Spleen (tissue), 11 donors: ENCODE measurements around the gene ACADS. TPM values are rescaled to one million over a fixed set of nuclear protein-coding genes. Genes with fewer than 3 reads are reported as not detected.
A peak's percentile ranks its signal among the peaks of the same experiment; 100 is the strongest.

Experiments
- DNase-seq: peaks from one replicate; pipeline ENCODE4 v3.0.0-alpha.2; 2020
- H3K27ac ChIP-seq, 8 donors: fragments of 200-600 bp; sonication (generic) in 7 of 8; 1 replicate in 4 of 8; 2 replicates in 4 of 8; pipeline versions ENCODE4 v1.5.0 to v1.8.0; 2016 to 2021; ENCODE audit warnings: inconsistent platforms in 4 of 8, mild to moderate bottlenecking in 4 of 8, moderate library complexity in 1 of 8
- H3K27me3 ChIP-seq, 7 donors: fragments of 200-600 bp; sonication (generic) in 6 of 7; replicated peaks in 1 of 7; 1 replicate in 4 of 7; 2 replicates in 3 of 7; pipeline versions ENCODE4 v1.5.0 to v1.8.0; 2016 to 2021; ENCODE audit warnings: inconsistent platforms in 3 of 7, mild to moderate bottlenecking in 1 of 7
- H3K36me3 ChIP-seq, 6 donors: fragments of 200-600 bp; sonication (generic) in 5 of 6; 1 replicate in 4 of 6; 2 replicates in 2 of 6; pipeline versions ENCODE4 v1.5.0 to v1.8.0; 2016 to 2021; ENCODE audit warnings: inconsistent platforms in 2 of 6
- H3K4me1 ChIP-seq, 6 donors: fragments of 200-600 bp; sonication (generic) in 5 of 6; 1 replicate in 3 of 6; 2 replicates in 3 of 6; pipeline versions ENCODE4 v1.5.0 to v1.8.0; 2016 to 2021; ENCODE audit warnings: inconsistent platforms in 3 of 6
- H3K4me3 ChIP-seq, 8 donors: fragments of 200-600 bp; sonication (generic) in 7 of 8; 1 replicate in 4 of 8; 2 replicates in 4 of 8; pipeline versions ENCODE4 v1.5.0 to v1.8.0; 2016 to 2021; ENCODE audit warnings: inconsistent platforms in 4 of 8, mild to moderate bottlenecking in 4 of 8, moderate library complexity in 2 of 8
- H3K9me3 ChIP-seq, 8 donors: fragments of 200-600 bp; sonication (generic) in 7 of 8; 1 replicate in 4 of 8; 2 replicates in 4 of 8; pipeline versions ENCODE4 v1.5.0 to v1.8.0; 2016 to 2021; ENCODE audit warnings: inconsistent platforms in 4 of 8
- CTCF ChIP-seq, 11 experiments: fragments of 200-600 bp in 7 of 11; fragments of 450-650 bp in 4 of 11; sonication (generic) in 4 of 11; IDR thresholded peaks in 8 of 11; conservative IDR thresholded peaks in 3 of 11; 1 replicate in 7 of 11; 2 replicates in 4 of 11; pipeline versions ENCODE4 v1.4.0 to v1.8.0; 2016 to 2021; ENCODE audit warnings: antibody characterized with exemption in 11 of 11, inconsistent platforms in 4 of 11, mild to moderate bottlenecking in 1 of 11
- POLR2A ChIP-seq, 3 donors: fragments of 450-650 bp; IDR thresholded peaks; one replicate each; pipeline ENCODE4 v1.5.1; 2017; ENCODE audit warnings: antibody characterized with exemption in 3 of 3, mild to moderate bottlenecking in 1 of 3
- POLR2AphosphoS5 ChIP-seq, 3 donors: sonication (generic); formaldehyde crosslinking; IDR thresholded peaks; one replicate each; pipeline ENCODE4 v1.5.1; 2017; ENCODE audit warnings: antibody characterized with exemption in 3 of 3
- WGBS, 5 donors: extraction: QIAGEN DNeasy Blood & Tissue Kit in 3 of 5; methylation state at CpG; one replicate each; pipeline versions ENCODE4 v1.1.5 to v1.1.7; 2013 to 2018; 5-methylcytosine and 5-hydroxymethylcytosine counted together
- intact Hi-C: fragments of 100-400 bp; cut with DNase I; formaldehyde crosslinking; loops from one replicate; pipeline ENCODE4 v1.15.0; 2023; ENCODE audit warnings: low total_unique reads
- polyA plus RNA-seq, 3 donors: library from polyadenylated mRNA; stranded (reverse); fragments of 200-250 nt; gene quantifications; one replicate each; pipeline ENCODE4 v1.2.1, GENCODE V29; 2013
- total RNA-seq, 7 donors: library from RNA; depleted of rRNA in 3 of 7; stranded (reverse); fragments of >200 nt in 3 of 7; fragmentation: NEBNext Ultra II Directional in 4 of 7; extraction: Animal tissue kit (Norgen Biotek cat#: 25700) in 4 of 7; gene quantifications; one replicate each; pipeline versions ENCODE4 v1.1.0 to v1.2.1, GENCODE V29; 2016 to 2021
- donor health status: healthy with polysubstance abuse.
- donor health status: DM: no; HTN: no; CAD: no; lungs with moderate emphysema.
- donor health status: DM: no; HTN: no; CAD: no.
- donor health status: Bipolar disorder and iron deficiency.
- donor health status: healthy.
- donor health status: DM: no; HTN: no; CAD: no.
- donor health status: DM: yes; HTN: yes; CAD: no.

The ACADS gene
- total and polyA plus RNA-seq, 10 donors: 21.2 to 66.4 (median 37.6) TPM

GRCh38 chr12:120699553-120699952 is 26.1 kb upstream of the ACADS start:
- H3K36me3 ChIP-seq: peaks cover 13 to 92% (median 65%) of the 10 kb centered on the region in 6 donors
- H3K4me1 ChIP-seq: peaks cover 0 to 50% (median 25%) of the 10 kb centered on the region in 6 donors
- H3K9me3 ChIP-seq: no peaks in the 10 kb centered on the region
- WGBS, 5 donors: 88 to 97% (median 93%) methylated on average over 7 of the region's 7 CpGs
- TF ChIP-seq CTCF (IDR thresholded peaks at IDR 0.05 in 8 of 11, conservative IDR thresholded peaks at IDR 0.05 in 3 of 11) (no peak), POLR2A (IDR thresholded peaks at IDR 0.05) (no peak), POLR2AphosphoS5 (IDR thresholded peaks at IDR 0.05) (no peak)
- no peaks in the 10 kb centered on the region for H3K27me3 ChIP-seq
- no peak for DNase-seq
- intact Hi-C loops: no loop called here
- H3K27ac ChIP-seq: peak overlapping the region in 6 of 8 donors; percentile 29 to 84 (median 72)
- no peak overlapping the region for H3K4me3 ChIP-seq

- no peak for DNase-seq
- Histone ChIP-seq H3K9me3 (no peaks in the 10 kb centered on the region), H3K27ac (peak overlapping the region in 3 of 8 donors; percentile 50 to 84 (median 80)), H3K36me3 (peaks cover 2 to 88% (median 52%) of the 10 kb centered on the region in 6 donors), H3K27me3 (no peaks in the 10 kb centered on the region), H3K4me1 (peaks cover 0 to 46% (median 25%) of the 10 kb centered on the region in 6 donors), H3K4me3 (no peak overlapping the region)
- TF ChIP-seq CTCF (IDR thresholded peaks at IDR 0.05 in 8 of 11, conservative IDR thresholded peaks at IDR 0.05 in 3 of 11): no peak
- TF ChIP-seq POLR2AphosphoS5 (IDR thresholded peaks at IDR 0.05): no peak
- no peak for TF ChIP-seq POLR2A (IDR thresholded peaks at IDR 0.05)
- 88 to 100% (median 92%) methylated on average over 5 of the region's 5 CpGs for whole genome bisulfite sequencing, 5 donors
- intact Hi-C loops: no loop called here
Measured at GRCh38 chr12:120700886-120701285, 24.7 kb upstream of the ACADS start.

GRCh38 chr12:120702637-120703036 is 23.0 kb upstream of the ACADS start:
- peak overlapping the region in 7 of 8 donors; percentile 47 to 84 (median 65) for H3K27ac ChIP-seq
- TF ChIP-seq POLR2A (IDR thresholded peaks at IDR 0.05) (no peak), POLR2AphosphoS5 (IDR thresholded peaks at IDR 0.05) (no peak), CTCF (IDR thresholded peaks at IDR 0.05 in 8 of 11, conservative IDR thresholded peaks at IDR 0.05 in 3 of 11) (no peak)
- WGBS, 5 donors: 71 to 93% (median 84%) methylated on average over 1 of the region's 1 CpG
- no peak for DNase-seq
- no peaks in the 10 kb centered on the region for H3K9me3 ChIP-seq
- intact Hi-C loops: no loop called here
- H3K4me1 ChIP-seq: peaks cover 0 to 46% (median 25%) of the 10 kb centered on the region in 6 donors
- H3K4me3 ChIP-seq: no peak overlapping the region
- H3K36me3 ChIP-seq: peaks cover 2 to 70% (median 34%) of the 10 kb centered on the region in 6 donors
- H3K27me3 ChIP-seq: no peaks in the 10 kb centered on the region

GRCh38 chr12:120703311-120703942 is 22.2 kb upstream of the ACADS start:
- peaks cover 2 to 62% (median 30%) of the 10 kb centered on the region in 6 donors for H3K36me3 ChIP-seq
- intact Hi-C loops: no loop called here
- H3K27ac ChIP-seq: peak overlapping the region in 7 of 8 donors; percentile 47 to 84 (median 65)
- peak in 2 of 3 donors; percentile 24 to 56 for TF ChIP-seq POLR2AphosphoS5 (IDR thresholded peaks at IDR 0.05)
- no peak for TF ChIP-seq POLR2A (IDR thresholded peaks at IDR 0.05)
- TF ChIP-seq CTCF (IDR thresholded peaks at IDR 0.05 in 8 of 11, conservative IDR thresholded peaks at IDR 0.05 in 3 of 11): no peak
- no peak for DNase-seq
- no peaks in the 10 kb centered on the region for H3K27me3 ChIP-seq
- 64 to 78% (median 77%) methylated on average over 11 of the region's 11 CpGs for WGBS, 5 donors
- peaks cover 0 to 39% (median 20%) of the 10 kb centered on the region in 6 donors for H3K4me1 ChIP-seq
- H3K4me3 ChIP-seq: no peak overlapping the region
- H3K9me3 ChIP-seq: no peaks in the 10 kb centered on the region
